ENCODE results near the gene EEIG1. TPM values are rescaled to one million over a fixed set of nuclear protein-coding genes. Genes with fewer than 3 reads are reported as not detected.
"Not testable (repeated sequence)": the region's sequence is repeated elsewhere in the genome, so short reads cannot be mapped to it uniquely, and the experiment has no call there.

Gene EEIG1
- total RNA-seq, 4 donors from 2014 or later = 7.0 to 22.0 (median 16.3) TPM

DNA sequence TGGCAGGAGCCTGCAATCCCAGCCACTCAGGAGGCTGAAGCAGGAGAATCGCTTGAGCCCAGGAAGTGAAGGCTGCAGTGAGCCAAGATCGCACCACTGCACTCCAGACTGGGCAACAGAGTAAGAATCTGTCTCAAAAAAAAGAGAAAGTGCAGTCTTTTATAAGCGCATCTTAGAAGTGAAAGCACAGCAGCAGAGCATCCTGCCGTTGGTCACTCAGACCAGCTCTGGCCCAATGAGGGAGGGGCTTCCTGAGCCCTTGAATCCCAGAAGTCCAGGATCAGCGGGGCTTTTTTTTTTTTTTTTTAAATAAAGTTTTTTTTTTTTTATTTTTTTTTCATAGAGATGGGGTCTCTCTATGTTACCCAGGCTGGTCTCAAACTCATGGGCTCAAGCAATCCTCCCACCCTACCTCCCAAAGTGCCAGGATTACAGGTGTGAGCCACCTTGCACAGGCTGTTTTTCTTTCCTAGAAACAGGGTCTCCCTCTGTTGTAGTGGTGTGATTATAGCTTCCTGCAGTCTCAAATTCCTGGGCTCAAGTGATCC, 44.0 kb upstream of the EEIG1 start:
- WGBS, 2 donors (ENCODE audit: low coverage in 1 of 2) = 75 to 88% methylated on average over 5 of the region's 5 CpGs
- no peak for ATAC-seq
- no peaks in the 10 kb centered on the region for H3K27me3 ChIP-seq
- H3K9me3 ChIP-seq = no peaks in the 10 kb centered on the region
- no peak overlapping the region for H3K27ac ChIP-seq
- no peaks in the 10 kb centered on the region for H3K36me3 ChIP-seq
- no peaks in the 10 kb centered on the region for H3K4me1 ChIP-seq
- no peak for TF ChIP-seq EP300 (IDR thresholded peaks at IDR 0.05)
- TF ChIP-seq, protein P1, sequence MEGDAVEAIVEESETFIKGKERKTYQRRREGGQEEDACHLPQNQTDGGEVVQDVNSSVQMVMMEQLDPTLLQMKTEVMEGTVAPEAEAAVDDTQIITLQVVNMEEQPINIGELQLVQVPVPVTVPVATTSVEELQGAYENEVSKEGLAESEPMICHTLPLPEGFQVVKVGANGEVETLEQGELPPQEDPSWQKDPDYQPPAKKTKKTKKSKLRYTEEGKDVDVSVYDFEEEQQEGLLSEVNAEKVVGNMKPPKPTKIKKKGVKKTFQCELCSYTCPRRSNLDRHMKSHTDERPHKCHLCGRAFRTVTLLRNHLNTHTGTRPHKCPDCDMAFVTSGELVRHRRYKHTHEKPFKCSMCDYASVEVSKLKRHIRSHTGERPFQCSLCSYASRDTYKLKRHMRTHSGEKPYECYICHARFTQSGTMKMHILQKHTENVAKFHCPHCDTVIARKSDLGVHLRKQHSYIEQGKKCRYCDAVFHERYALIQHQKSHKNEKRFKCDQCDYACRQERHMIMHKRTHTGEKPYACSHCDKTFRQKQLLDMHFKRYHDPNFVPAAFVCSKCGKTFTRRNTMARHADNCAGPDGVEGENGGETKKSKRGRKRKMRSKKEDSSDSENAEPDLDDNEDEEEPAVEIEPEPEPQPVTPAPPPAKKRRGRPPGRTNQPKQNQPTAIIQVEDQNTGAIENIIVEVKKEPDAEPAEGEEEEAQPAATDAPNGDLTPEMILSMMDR (IDR thresholded peaks at IDR 0.05) = no peak
- no peak for TF ChIP-seq POLR2AphosphoS5 (IDR thresholded peaks at IDR 0.05)
- no peak overlapping the region for H3K4me3 ChIP-seq

GRCh38 chr9:128023671-128024070, 42.9 kb upstream of the EEIG1 start:
- not testable (repeated sequence) for H3K27me3 ChIP-seq, H3K4me3 ChIP-seq, ATAC-seq, H3K9me3 ChIP-seq, H3K36me3 ChIP-seq, H3K4me1 ChIP-seq, H3K27ac ChIP-seq
- WGBS, 2 donors (ENCODE audit: low coverage in 1 of 2) = 67 to 79% methylated on average over 7 to 11 of the region's 12 CpGs

DNA sequence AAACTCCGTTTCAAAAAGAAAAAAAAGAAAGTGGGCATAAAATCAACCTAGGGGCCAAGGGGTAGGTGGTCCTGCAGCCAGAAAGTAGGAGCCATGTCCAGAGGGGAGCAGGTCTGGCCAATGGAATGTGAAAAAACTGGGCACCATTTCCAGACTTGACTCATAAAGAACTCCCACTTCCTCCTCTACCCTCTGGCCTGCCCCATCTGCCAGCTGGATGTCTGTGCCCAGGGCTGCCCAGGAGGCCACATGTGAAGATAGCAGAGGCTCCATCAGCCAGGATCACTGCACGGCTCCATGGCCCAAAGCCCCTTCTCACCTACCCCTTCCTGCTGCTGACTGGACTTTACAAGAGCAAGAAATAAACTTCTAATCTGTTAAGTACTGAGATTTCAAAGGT, 42.1 kb upstream of the EEIG1 start:
- TF ChIP-seq, protein P1 (IDR thresholded peaks at IDR 0.05) = no peak
- TF ChIP-seq POLR2A (IDR thresholded peaks at IDR 0.05) = no peak
- no peak for TF ChIP-seq EP300 (IDR thresholded peaks at IDR 0.05)
- no peak for TF ChIP-seq POLR2AphosphoS5 (IDR thresholded peaks at IDR 0.05)
- Histone ChIP-seq H3K27me3 (no peaks in the 10 kb centered on the region), H3K9me3 (no peaks in the 10 kb centered on the region), H3K4me3 (no peak overlapping the region), H3K4me1 (no peaks in the 10 kb centered on the region), H3K27ac (no peak overlapping the region), H3K36me3 (no peaks in the 10 kb centered on the region)
- ATAC-seq = no peak
- WGBS, 2 donors (ENCODE audit: low coverage in 1 of 2) = 64% methylated on average over 2 of the region's 2 CpGs; no CpG with 5 or more reads in 1 of the 2 donors

GRCh38 chr9:128021098-128021497, 40.3 kb upstream of the EEIG1 start:
- 100% methylated on average over 1 of the region's 1 CpG; no CpG with 5 or more reads in 1 of the 2 donors for WGBS, 2 donors (ENCODE audit: low coverage in 1 of 2)
- no peaks in the 10 kb centered on the region for H3K4me1 ChIP-seq
- ATAC-seq = no peak

GRCh38 chr9:128020692-128021091, 39.9 kb upstream of the EEIG1 start:
- no peak for ATAC-seq
- Histone ChIP-seq H3K27ac (no peak overlapping the region), H3K9me3 (no peaks in the 10 kb centered on the region), H3K36me3 (no peaks in the 10 kb centered on the region), H3K27me3 (no peaks in the 10 kb centered on the region), H3K4me1 (no peaks in the 10 kb centered on the region), H3K4me3 (no peak overlapping the region)
- TF ChIP-seq, protein P1 (IDR thresholded peaks at IDR 0.05) = no peak
- TF ChIP-seq POLR2A (IDR thresholded peaks at IDR 0.05) (no peak), POLR2AphosphoS5 (IDR thresholded peaks at IDR 0.05) (no peak), EP300 (IDR thresholded peaks at IDR 0.05) (no peak)
- 77 to 100% methylated on average over 2 to 4 of the region's 4 CpGs for WGBS, 2 donors (ENCODE audit: low coverage in 1 of 2)

More at GRCh38 chr9:128021098-128021497, 40.3 kb upstream of the EEIG1 start:
- Histone ChIP-seq H3K27ac (no peak overlapping the region), H3K36me3 (no peaks in the 10 kb centered on the region), H3K9me3 (no peaks in the 10 kb centered on the region), H3K27me3 (no peaks in the 10 kb centered on the region), H3K4me3 (no peak overlapping the region)
- no peak for TF ChIP-seq POLR2A (IDR thresholded peaks at IDR 0.05)
- TF ChIP-seq EP300 (IDR thresholded peaks at IDR 0.05) = no peak
- TF ChIP-seq, protein P1 (IDR thresholded peaks at IDR 0.05) = no peak
- TF ChIP-seq POLR2AphosphoS5 (IDR thresholded peaks at IDR 0.05) = no peak
